Heart left ventricle (tissue), 16 donors: Measurements from ENCODE around the gene FSTL4. TPM values are rescaled to one million over a fixed set of nuclear protein-coding genes. Genes with fewer than 3 reads are reported as not detected.

Source experiments
- ATAC-seq, 4 donors: fragments of 200-7000 bp; cut with Tn5 transposase; one replicate each; pipeline ENCODE4 v1.9.1; 2020 to 2022; ENCODE audit warnings: moderate library complexity in 4 of 4, mild to moderate bottlenecking in 3 of 4, moderate number of reproducible peaks in 1 of 4
- DNase-seq, 5 donors: peaks; one replicate each; pipeline ENCODE4 v3.0.0-alpha.2; 2020
- H3K27ac ChIP-seq, 12 donors: fragments of 200-600 bp; sonication (generic) in 4 of 12; one replicate each; pipeline versions ENCODE4 v1.5.0 to v1.8.0; 2016 to 2022; ENCODE audit warnings: mild to moderate bottlenecking in 2 of 12
- H3K27me3 ChIP-seq, 9 donors: fragments of 200-600 bp; sonication (generic) in 2 of 9; one replicate each; pipeline versions ENCODE4 v1.5.1 to v1.8.0; 2016 to 2022; ENCODE audit warnings: mild to moderate bottlenecking in 3 of 9
- H3K36me3 ChIP-seq, 9 donors: fragments of 200-600 bp; sonication (generic) in 2 of 9; one replicate each; pipeline versions ENCODE4 v1.5.0 to v1.8.0; 2018 to 2022; ENCODE audit warnings: mild to moderate bottlenecking in 2 of 9
- H3K4me1 ChIP-seq, 12 donors: fragments of 200-600 bp; sonication (generic) in 4 of 12; one replicate each; pipeline versions ENCODE4 v1.5.0 to v1.8.0; 2016 to 2022; ENCODE audit warnings: mild to moderate bottlenecking in 3 of 12
- H3K4me3 ChIP-seq, 12 donors: fragments of 200-600 bp; sonication (generic) in 4 of 12; one replicate each; pipeline versions ENCODE4 v1.5.0 to v1.8.0; 2017 to 2022; ENCODE audit warnings: mild to moderate bottlenecking in 9 of 12, moderate library complexity in 4 of 12
- H3K9me3 ChIP-seq, 12 donors: fragments of 200-600 bp; sonication (generic) in 4 of 12; one replicate each; pipeline versions ENCODE4 v1.5.0 to v1.8.0; 2016 to 2022; ENCODE audit warnings: mild to moderate bottlenecking in 1 of 12
- POLR2A ChIP-seq, 2 donors: fragments of 450-650 bp; IDR thresholded peaks; one replicate each; pipeline ENCODE4 v1.6.1; 2017; ENCODE audit warnings: antibody characterized with exemption in 2 of 2, mild to moderate bottlenecking in 2 of 2, moderate library complexity in 2 of 2
- WGBS, 4 donors: extraction: QIAGEN DNeasy Blood & Tissue Kit in 2 of 4; methylation state at CpG; one replicate each; pipeline versions ENCODE4 v1.1.5 to v1.1.7; 2013 to 2018; 5-methylcytosine and 5-hydroxymethylcytosine counted together
- intact Hi-C, 10 donors: fragments of 100-400 bp; cut with DNase I; formaldehyde crosslinking; loops; one replicate each; pipeline versions ENCODE4 v1.11.1 to v1.14.2; 2022
- polyA plus RNA-seq, 2 donors: library from polyadenylated mRNA; stranded (reverse); fragments of 200-250 nt; gene quantifications; one replicate each; pipeline ENCODE4 v1.2.3, GENCODE V29; 2013
- total RNA-seq, 9 donors: library from RNA; depleted of rRNA in 2 of 9; stranded (reverse); fragments of >200 nt in 2 of 9; fragmentation: NEBNext Ultra II Directional in 3 of 9; extraction: Animal tissue kit (Norgen Biotek cat#: 25700) in 3 of 9; gene quantifications; one replicate each; pipeline versions ENCODE4 v1.1.0 to v1.2.4, GENCODE V29; 2016 to 2023
- TF ChIP-seq, protein P1 (sequence below), 12 donors: fragments of 200-600 bp; sonication (generic) in 4 of 12; IDR thresholded peaks; one replicate each; pipeline versions ENCODE4 v1.5.0 to v1.8.0; 2018 to 2022; ENCODE audit warnings: antibody characterized with exemption in 12 of 12, mild to moderate bottlenecking in 5 of 12
- donor health status: ischemic (EF 13 %, LVEDD 7.1; RV severe dilation, severe dysfunction).
- donor health status: healthy with polysubstance abuse.
- donor health status: DM: no; HTN: yes; CAD: no.
- donor health status: DM: no; HTN: no; CAD: no.
- donor health status: ischemic (EF 25% LVEDD 6.9; RV normal size, moderate dysfunction).
- donor health status: ischemic (EF 25% LVEDD 5.7; RV mildly dilated, moderate dysfunction).
- donor health status: healthy.
- donor health status: DM: yes; HTN: yes; CAD: no.
- donor health status: ischemic (EF 35%, LVEDD 5.7; RV mildly dilated, moderate dysfunction).
- donor health status: nonischemic (EF 11% LVEDD 7.7; RV severe dilation, severe dysfunction).
- donor health status: DM: yes; HTN: yes; CAD: no.
- donor health status: PGD.
- donor health status: ischemic (EF 29% LVEDD 5.4; RV normal size, mild dysfunction).
- donor health status: nonischemic (EF 23%, LVEDD 6.1; RV moderate dilation, normal function).

FSTL4 gene
- total and polyA plus RNA-seq, 11 donors = 0.01 to 0.39 (median 0.17) TPM; not detected in 6

DNA sequence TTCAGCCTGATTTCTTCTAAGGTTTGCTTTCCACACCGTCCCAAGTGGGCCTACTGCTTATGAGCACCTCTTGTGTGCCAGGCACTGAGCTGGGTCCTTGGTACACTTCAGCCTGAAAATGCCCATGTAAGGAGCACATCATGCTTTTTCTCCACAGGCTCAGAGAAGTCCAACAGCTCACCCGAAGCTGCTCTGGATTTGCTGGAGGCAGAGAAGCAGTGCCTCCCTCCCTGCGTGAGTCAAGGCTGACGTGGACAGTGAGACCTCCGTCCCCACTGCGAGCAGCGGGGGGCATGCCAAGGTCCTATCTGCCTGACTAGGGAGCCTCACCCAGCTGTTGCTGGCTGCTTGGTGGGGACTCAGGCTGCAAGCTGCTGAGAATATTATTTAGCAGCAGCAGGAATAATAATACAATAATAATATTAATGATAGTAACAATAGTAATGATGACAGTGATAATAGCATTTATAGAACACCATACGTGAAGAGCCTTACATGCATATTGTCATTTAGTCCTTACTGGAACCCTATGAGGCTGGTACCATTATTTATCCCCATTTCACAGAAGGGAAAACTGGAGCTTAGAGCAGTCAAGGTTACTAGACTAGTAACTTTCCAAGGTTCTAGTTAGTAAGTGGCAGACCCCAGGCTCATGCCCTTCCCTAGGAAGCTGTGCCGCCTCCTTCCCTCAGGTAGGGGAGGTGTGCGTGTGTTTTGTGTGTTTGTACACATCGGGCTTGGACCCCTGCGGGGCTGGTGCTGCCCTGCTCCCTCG, 365.8 kb downstream of the FSTL4 start:
- ATAC-seq = no peak
- Histone ChIP-seq H3K27ac (no peak overlapping the region), H3K27me3 (no peaks in the 10 kb centered on the region), H3K4me1 (peaks cover 0 to 3% (median 0%) of the 10 kb centered on the region in 12 donors), H3K36me3 (no peaks in the 10 kb centered on the region), H3K9me3 (no peaks in the 10 kb centered on the region), H3K4me3 (no peak overlapping the region)
- intact Hi-C loops = loop anchor here in 6 of 10 donors (5.0 to 10.0 kb wide), 2 partner anchors 122 to 134 kb away; no protein-coding TSS in a partner anchor
- no peak for TF ChIP-seq POLR2A (IDR thresholded peaks at IDR 0.05)
- DNase-seq = no peak
- 82 to 91% (median 87%) methylated on average over 13 of the region's 13 CpGs for WGBS, 4 donors

DNA sequence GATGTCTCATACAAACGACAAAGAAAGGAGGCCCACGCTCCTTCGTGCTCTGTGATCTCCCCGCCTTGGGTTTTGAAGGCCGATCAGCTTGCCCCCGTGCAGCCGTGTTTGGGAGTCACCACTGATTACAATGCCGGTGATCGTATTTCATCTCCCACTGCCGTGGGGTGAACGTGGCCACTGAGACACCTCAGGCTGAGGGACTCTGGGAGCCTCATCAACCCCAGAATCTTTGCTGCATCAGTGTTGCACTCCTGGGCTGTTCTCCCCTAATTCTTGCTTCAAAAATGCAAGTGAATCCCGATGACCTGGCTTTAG, 366.3 kb downstream of the FSTL4 start:
- Histone ChIP-seq H3K27ac (no peak overlapping the region), H3K4me1 (peaks cover 0 to 9% (median 0%) of the 10 kb centered on the region in 12 donors), H3K4me3 (no peak overlapping the region), H3K9me3 (no peaks in the 10 kb centered on the region), H3K36me3 (no peaks in the 10 kb centered on the region), H3K27me3 (no peaks in the 10 kb centered on the region)
- intact Hi-C loops = loop anchor here in 6 of 10 donors (5.0 to 10.0 kb wide), 2 partner anchors 121 to 134 kb away; no protein-coding TSS in a partner anchor
- peak in 1 of 5 donors; percentile 33 for DNase-seq
- 72 to 75% (median 75%) methylated on average over 12 of the region's 12 CpGs for WGBS, 4 donors
- TF ChIP-seq, protein P1, sequence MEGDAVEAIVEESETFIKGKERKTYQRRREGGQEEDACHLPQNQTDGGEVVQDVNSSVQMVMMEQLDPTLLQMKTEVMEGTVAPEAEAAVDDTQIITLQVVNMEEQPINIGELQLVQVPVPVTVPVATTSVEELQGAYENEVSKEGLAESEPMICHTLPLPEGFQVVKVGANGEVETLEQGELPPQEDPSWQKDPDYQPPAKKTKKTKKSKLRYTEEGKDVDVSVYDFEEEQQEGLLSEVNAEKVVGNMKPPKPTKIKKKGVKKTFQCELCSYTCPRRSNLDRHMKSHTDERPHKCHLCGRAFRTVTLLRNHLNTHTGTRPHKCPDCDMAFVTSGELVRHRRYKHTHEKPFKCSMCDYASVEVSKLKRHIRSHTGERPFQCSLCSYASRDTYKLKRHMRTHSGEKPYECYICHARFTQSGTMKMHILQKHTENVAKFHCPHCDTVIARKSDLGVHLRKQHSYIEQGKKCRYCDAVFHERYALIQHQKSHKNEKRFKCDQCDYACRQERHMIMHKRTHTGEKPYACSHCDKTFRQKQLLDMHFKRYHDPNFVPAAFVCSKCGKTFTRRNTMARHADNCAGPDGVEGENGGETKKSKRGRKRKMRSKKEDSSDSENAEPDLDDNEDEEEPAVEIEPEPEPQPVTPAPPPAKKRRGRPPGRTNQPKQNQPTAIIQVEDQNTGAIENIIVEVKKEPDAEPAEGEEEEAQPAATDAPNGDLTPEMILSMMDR (IDR thresholded peaks at IDR 0.05) = no peak
- TF ChIP-seq POLR2A (IDR thresholded peaks at IDR 0.05) = no peak
- no peak for ATAC-seq

DNA sequence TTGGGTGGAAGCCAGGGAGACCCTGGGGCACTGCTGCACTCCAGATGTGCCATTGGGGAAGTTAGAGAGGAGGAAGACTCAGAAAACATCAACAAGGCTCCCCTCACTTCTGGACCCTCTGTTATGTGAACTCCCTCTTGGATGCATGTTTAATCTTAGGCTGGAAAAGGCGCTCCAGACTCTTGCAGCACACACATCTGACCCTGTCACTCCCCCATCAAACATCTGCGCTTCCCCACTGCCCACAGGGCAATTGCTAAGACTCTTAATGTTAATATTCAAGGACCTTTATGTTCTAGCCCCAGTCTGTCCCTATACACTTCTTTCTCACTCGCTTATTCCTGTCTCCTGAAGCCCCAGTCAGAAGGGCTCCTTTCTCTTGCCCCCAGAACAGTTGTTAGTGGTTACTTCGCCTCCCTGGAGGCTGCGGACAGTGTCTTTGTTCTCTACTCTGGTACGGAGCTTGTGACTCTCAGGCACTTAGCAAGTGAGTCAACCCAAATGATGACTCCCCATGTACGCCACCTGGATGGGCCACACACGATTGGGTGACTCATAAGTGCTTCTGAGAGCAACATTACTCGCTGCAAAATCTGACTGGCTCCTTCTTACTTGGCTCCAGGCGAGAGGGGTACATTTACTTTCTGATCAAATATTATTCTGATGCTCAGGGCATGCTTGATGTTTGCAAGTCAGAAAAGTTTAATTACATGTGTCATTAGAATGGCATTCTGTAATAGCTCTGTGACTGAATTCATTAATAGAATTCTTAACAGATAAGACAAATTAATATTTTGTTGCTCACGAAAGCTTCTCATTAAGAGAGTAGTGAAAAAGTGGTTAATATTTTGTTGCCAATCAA, 366.9 kb downstream of the FSTL4 start:
- intact Hi-C loops = loop anchor here in 6 of 10 donors (5.0 to 10.0 kb wide), 2 partner anchors 121 to 133 kb away; no protein-coding TSS in a partner anchor
- DNase-seq (no peak), ATAC-seq (no peak)
- peaks cover 0 to 14% (median 0%) of the 10 kb centered on the region in 12 donors for H3K4me1 ChIP-seq
- no peaks in the 10 kb centered on the region for H3K9me3 ChIP-seq
- 74 to 84% (median 82%) methylated on average over 11 of the region's 11 CpGs for WGBS, 4 donors
- TF ChIP-seq, protein P1 (IDR thresholded peaks at IDR 0.05) = no peak
- no peak for TF ChIP-seq POLR2A (IDR thresholded peaks at IDR 0.05)
- H3K4me3 ChIP-seq = no peak overlapping the region
- H3K36me3 ChIP-seq = no peaks in the 10 kb centered on the region
- H3K27me3 ChIP-seq = no peaks in the 10 kb centered on the region
- H3K27ac ChIP-seq = no peak overlapping the region

DNA sequence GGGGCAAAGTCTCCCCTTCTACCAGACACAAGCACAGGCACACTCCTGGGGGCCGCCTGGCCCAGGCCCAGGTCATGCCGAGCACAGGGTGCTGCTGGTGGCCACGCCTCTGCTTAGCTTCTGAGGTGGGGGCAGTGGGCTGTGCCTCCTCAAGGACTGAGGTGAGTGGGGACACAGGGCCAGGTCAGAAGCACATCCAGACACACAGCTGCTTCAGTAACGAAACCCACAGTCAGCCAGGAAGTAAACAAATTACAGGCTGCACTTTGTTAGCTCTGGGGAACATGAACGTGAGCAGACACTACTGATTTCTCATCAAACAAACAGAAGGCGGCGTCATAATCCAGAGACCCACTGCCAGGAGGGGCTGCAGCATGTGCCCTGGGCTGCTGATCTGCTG, 368.1 kb downstream of the FSTL4 start:
- no peak for DNase-seq
- WGBS, 4 donors = 66 to 84% (median 73%) methylated on average over 7 of the region's 7 CpGs
- intact Hi-C loops = loop anchor here in 1 of 10 donors (10.0 kb wide), 1 partner anchor 119 kb away; no protein-coding TSS in a partner anchor
- ATAC-seq = no peak
- Histone ChIP-seq H3K4me3 (no peak overlapping the region), H3K36me3 (no peaks in the 10 kb centered on the region), H3K27me3 (no peaks in the 10 kb centered on the region), H3K27ac (no peak overlapping the region), H3K9me3 (no peaks in the 10 kb centered on the region), H3K4me1 (peaks cover 0 to 14% (median 0%) of the 10 kb centered on the region in 12 donors)
- TF ChIP-seq POLR2A (IDR thresholded peaks at IDR 0.05) = no peak
- TF ChIP-seq, protein P1 (IDR thresholded peaks at IDR 0.05) = no peak
